Measurements from ENCODE around the gene EPHB3.

The EPHB3 gene

GRCh38 chr3:184524981-184525336 is 36.6 kb upstream of the EPHB3 start:
- Histone ChIP-seq H3K27me3 (peaks cover 88% of the 10 kb centered on the region), H3K9me3 (no peaks in the 10 kb centered on the region), H3K4me3 (ENCODE audit: low read depth, low read length) (peak overlapping the region; percentile 12), H3K4me1 (no peaks in the 10 kb centered on the region), H3K36me3 (no peaks in the 10 kb centered on the region)
- no peak for DNase-seq
- no peak for TF ChIP-seq CTCF (IDR thresholded peaks at IDR 0.05; ENCODE audit: low read depth, low read length)

GRCh38 chr3:184525337-184526087 is 36.1 kb upstream of the EPHB3 start:
- H3K4me3 ChIP-seq (ENCODE audit: low read depth, low read length) = peak overlapping the region; percentile 12
- TF ChIP-seq CTCF (IDR thresholded peaks at IDR 0.05; ENCODE audit: low read depth, low read length) = no peak
- H3K9me3 ChIP-seq = no peaks in the 10 kb centered on the region
- H3K27me3 ChIP-seq = peaks cover 94% of the 10 kb centered on the region
- H3K36me3 ChIP-seq = no peaks in the 10 kb centered on the region
- no peak for DNase-seq
- no peaks in the 10 kb centered on the region for H3K4me1 ChIP-seq

GRCh38 chr3:184526088-184526433 is 35.5 kb upstream of the EPHB3 start:
- DNase-seq = no peak
- Histone ChIP-seq H3K27me3 (peaks cover 95% of the 10 kb centered on the region), H3K36me3 (no peaks in the 10 kb centered on the region), H3K4me3 (ENCODE audit: low read depth, low read length) (no peak overlapping the region), H3K4me1 (no peaks in the 10 kb centered on the region), H3K9me3 (no peaks in the 10 kb centered on the region)
- TF ChIP-seq CTCF (IDR thresholded peaks at IDR 0.05; ENCODE audit: low read depth, low read length) = 0 out of 2 replicates have a peak, but pooled peaks have one; percentile 11

- no peak for TF ChIP-seq CTCF (IDR thresholded peaks at IDR 0.05; ENCODE audit: low read depth, low read length)
- Histone ChIP-seq H3K4me3 (ENCODE audit: low read depth, low read length) (no peak overlapping the region), H3K9me3 (no peaks in the 10 kb centered on the region), H3K4me1 (no peaks in the 10 kb centered on the region), H3K36me3 (no peaks in the 10 kb centered on the region), H3K27me3 (peaks cover 86% of the 10 kb centered on the region)
- DNase-seq = no peak
Observed at GRCh38 chr3:184531626-184532280, 29.8 kb upstream of the EPHB3 start.

- TF ChIP-seq CTCF (IDR thresholded peaks at IDR 0.05; ENCODE audit: low read depth, low read length) = no peak
- Histone ChIP-seq H3K27me3 (peaks cover 82% of the 10 kb centered on the region), H3K9me3 (no peaks in the 10 kb centered on the region), H3K36me3 (no peaks in the 10 kb centered on the region), H3K4me3 (ENCODE audit: low read depth, low read length) (no peak overlapping the region), H3K4me1 (no peaks in the 10 kb centered on the region)
- DNase-seq = no peak
Observed at GRCh38 chr3:184532940-184533732, 28.4 kb upstream of the EPHB3 start.
